Heart left ventricle (tissue), 16 donors: ENCODE measurements around the gene SLC23A3. TPM values are rescaled to one million over a fixed set of nuclear protein-coding genes. Genes with fewer than 3 reads are reported as not detected.

Experiments used
- ATAC-seq, 4 donors: fragments of 200-7000 bp; cut with Tn5 transposase; one replicate each; pipeline ENCODE4 v1.9.1; 2020 to 2022; ENCODE audit warnings: moderate library complexity in 4 of 4, mild to moderate bottlenecking in 3 of 4, moderate number of reproducible peaks in 1 of 4
- DNase-seq, 5 donors: peaks; one replicate each; pipeline ENCODE4 v3.0.0-alpha.2; 2020
- H3K27ac ChIP-seq, 12 donors: fragments of 200-600 bp; sonication (generic) in 4 of 12; one replicate each; pipeline versions ENCODE4 v1.5.0 to v1.8.0; 2016 to 2022; ENCODE audit warnings: mild to moderate bottlenecking in 2 of 12
- H3K27me3 ChIP-seq, 9 donors: fragments of 200-600 bp; sonication (generic) in 2 of 9; one replicate each; pipeline versions ENCODE4 v1.5.1 to v1.8.0; 2016 to 2022; ENCODE audit warnings: mild to moderate bottlenecking in 3 of 9
- H3K36me3 ChIP-seq, 9 donors: fragments of 200-600 bp; sonication (generic) in 2 of 9; one replicate each; pipeline versions ENCODE4 v1.5.0 to v1.8.0; 2018 to 2022; ENCODE audit warnings: mild to moderate bottlenecking in 2 of 9
- H3K4me1 ChIP-seq, 12 donors: fragments of 200-600 bp; sonication (generic) in 4 of 12; one replicate each; pipeline versions ENCODE4 v1.5.0 to v1.8.0; 2016 to 2022; ENCODE audit warnings: mild to moderate bottlenecking in 3 of 12
- H3K4me3 ChIP-seq, 12 donors: fragments of 200-600 bp; sonication (generic) in 4 of 12; one replicate each; pipeline versions ENCODE4 v1.5.0 to v1.8.0; 2017 to 2022; ENCODE audit warnings: mild to moderate bottlenecking in 9 of 12, moderate library complexity in 4 of 12
- H3K9me3 ChIP-seq, 12 donors: fragments of 200-600 bp; sonication (generic) in 4 of 12; one replicate each; pipeline versions ENCODE4 v1.5.0 to v1.8.0; 2016 to 2022; ENCODE audit warnings: mild to moderate bottlenecking in 1 of 12
- POLR2A ChIP-seq, 2 donors: fragments of 450-650 bp; IDR thresholded peaks; one replicate each; pipeline ENCODE4 v1.6.1; 2017; ENCODE audit warnings: antibody characterized with exemption in 2 of 2, mild to moderate bottlenecking in 2 of 2, moderate library complexity in 2 of 2
- WGBS, 4 donors: extraction: QIAGEN DNeasy Blood & Tissue Kit in 2 of 4; methylation state at CpG; one replicate each; pipeline versions ENCODE4 v1.1.5 to v1.1.7; 2013 to 2018; 5-methylcytosine and 5-hydroxymethylcytosine counted together
- intact Hi-C, 10 donors: fragments of 100-400 bp; cut with DNase I; formaldehyde crosslinking; loops; one replicate each; pipeline versions ENCODE4 v1.11.1 to v1.14.2; 2022
- polyA plus RNA-seq, 2 donors: library from polyadenylated mRNA; stranded (reverse); fragments of 200-250 nt; gene quantifications; one replicate each; pipeline ENCODE4 v1.2.3, GENCODE V29; 2013
- total RNA-seq, 9 donors: library from RNA; depleted of rRNA in 2 of 9; stranded (reverse); fragments of >200 nt in 2 of 9; fragmentation: NEBNext Ultra II Directional in 3 of 9; extraction: Animal tissue kit (Norgen Biotek cat#: 25700) in 3 of 9; gene quantifications; one replicate each; pipeline versions ENCODE4 v1.1.0 to v1.2.4, GENCODE V29; 2016 to 2023
- TF ChIP-seq, protein P1 (sequence below), 12 donors: fragments of 200-600 bp; sonication (generic) in 4 of 12; IDR thresholded peaks; one replicate each; pipeline versions ENCODE4 v1.5.0 to v1.8.0; 2018 to 2022; ENCODE audit warnings: antibody characterized with exemption in 12 of 12, mild to moderate bottlenecking in 5 of 12
- donor health status: ischemic (EF 13 %, LVEDD 7.1; RV severe dilation, severe dysfunction).
- donor health status: healthy with polysubstance abuse.
- donor health status: DM: no; HTN: yes; CAD: no.
- donor health status: DM: no; HTN: no; CAD: no.
- donor health status: ischemic (EF 25% LVEDD 6.9; RV normal size, moderate dysfunction).
- donor health status: ischemic (EF 25% LVEDD 5.7; RV mildly dilated, moderate dysfunction).
- donor health status: healthy.
- donor health status: DM: yes; HTN: yes; CAD: no.
- donor health status: ischemic (EF 35%, LVEDD 5.7; RV mildly dilated, moderate dysfunction).
- donor health status: nonischemic (EF 11% LVEDD 7.7; RV severe dilation, severe dysfunction).
- donor health status: DM: yes; HTN: yes; CAD: no.
- donor health status: PGD.
- donor health status: ischemic (EF 29% LVEDD 5.4; RV normal size, mild dysfunction).
- donor health status: nonischemic (EF 23%, LVEDD 6.1; RV moderate dilation, normal function).

Gene SLC23A3
- total and polyA plus RNA-seq, 11 donors = 0.12 to 0.92 (median 0.44) TPM; not detected in 1

DNA sequence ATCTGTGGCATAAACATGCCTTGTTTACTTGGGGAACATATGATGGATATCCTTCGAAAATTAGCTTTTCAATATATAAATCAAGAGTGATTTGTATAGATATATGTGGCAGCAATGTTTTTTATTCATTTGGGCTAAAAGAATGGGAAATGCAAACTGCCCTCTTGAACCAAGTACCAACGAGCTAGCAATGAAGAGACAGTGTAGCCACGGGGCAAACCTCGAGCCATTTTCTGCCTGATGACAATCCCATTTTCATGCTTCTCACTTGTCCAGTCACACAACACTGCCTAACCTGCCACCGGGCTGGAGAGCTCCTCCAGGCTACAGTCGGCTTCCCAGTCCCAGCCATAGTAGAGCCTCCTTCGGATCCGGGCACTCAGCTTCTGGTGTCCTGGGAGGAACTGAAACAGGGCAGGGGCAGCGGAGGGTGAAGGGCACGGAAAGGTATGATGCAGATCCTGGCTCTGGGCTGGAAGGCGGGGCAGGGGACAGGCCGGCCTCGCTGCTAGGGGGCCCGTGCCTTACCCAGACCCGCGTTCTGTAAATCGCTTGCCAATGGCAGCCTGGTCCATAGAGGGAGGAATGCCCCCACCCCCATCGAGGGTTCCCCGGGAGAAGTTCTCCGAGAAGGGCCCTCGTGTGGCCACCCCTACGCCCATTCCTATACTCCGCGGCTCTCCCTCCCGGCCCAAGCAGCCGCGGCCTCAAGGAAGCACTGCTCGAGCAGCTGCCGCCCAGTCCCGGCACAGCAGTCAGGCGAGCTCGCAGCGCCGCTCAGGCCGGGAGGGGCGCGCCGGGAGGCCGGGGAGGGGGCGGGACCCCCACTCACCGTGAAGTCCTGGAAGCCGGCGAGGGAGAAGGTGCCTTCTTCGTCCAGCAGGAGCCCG, 6.3 kb upstream of the SLC23A3 start:
- Histone ChIP-seq H3K4me3 (peak overlapping the region; percentile 58 to 99 (median 92)), H3K27ac (peak overlapping the region; percentile 96 to 100 (median 98)), H3K4me1 (peaks cover 7 to 54% (median 30%) of the 10 kb centered on the region in 12 donors), H3K36me3 (peaks cover 0 to 60% (median 54%) of the 10 kb centered on the region in 9 donors), H3K27me3 (no peaks in the 10 kb centered on the region), H3K9me3 (no peaks in the 10 kb centered on the region)
- WGBS, 4 donors = 3 to 5% (median 3%) methylated on average over 16 to 45 of the region's 45 CpGs
- peak; percentile 10 to 52 (median 38) for ATAC-seq
- TF ChIP-seq POLR2A (IDR thresholded peaks at IDR 0.05) = no peak
- TF ChIP-seq, protein P1, sequence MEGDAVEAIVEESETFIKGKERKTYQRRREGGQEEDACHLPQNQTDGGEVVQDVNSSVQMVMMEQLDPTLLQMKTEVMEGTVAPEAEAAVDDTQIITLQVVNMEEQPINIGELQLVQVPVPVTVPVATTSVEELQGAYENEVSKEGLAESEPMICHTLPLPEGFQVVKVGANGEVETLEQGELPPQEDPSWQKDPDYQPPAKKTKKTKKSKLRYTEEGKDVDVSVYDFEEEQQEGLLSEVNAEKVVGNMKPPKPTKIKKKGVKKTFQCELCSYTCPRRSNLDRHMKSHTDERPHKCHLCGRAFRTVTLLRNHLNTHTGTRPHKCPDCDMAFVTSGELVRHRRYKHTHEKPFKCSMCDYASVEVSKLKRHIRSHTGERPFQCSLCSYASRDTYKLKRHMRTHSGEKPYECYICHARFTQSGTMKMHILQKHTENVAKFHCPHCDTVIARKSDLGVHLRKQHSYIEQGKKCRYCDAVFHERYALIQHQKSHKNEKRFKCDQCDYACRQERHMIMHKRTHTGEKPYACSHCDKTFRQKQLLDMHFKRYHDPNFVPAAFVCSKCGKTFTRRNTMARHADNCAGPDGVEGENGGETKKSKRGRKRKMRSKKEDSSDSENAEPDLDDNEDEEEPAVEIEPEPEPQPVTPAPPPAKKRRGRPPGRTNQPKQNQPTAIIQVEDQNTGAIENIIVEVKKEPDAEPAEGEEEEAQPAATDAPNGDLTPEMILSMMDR (IDR thresholded peaks at IDR 0.05) = peak in 7 of 12 donors; percentile 9 to 34 (median 30)
- intact Hi-C loops = loop anchor here in 8 of 10 donors (2.0 to 10.0 kb wide), 11 partner anchors 15 to 891 kb away; partner anchors contain the start of genes DNAJB2 (in 5 of the 8), ABCB6 (in 3 of the 8), DNPEP (in 3 of the 8) and ANKZF1 (in 2 of the 8)
- DNase-seq = peak; percentile 44 to 70 (median 62)

DNA sequence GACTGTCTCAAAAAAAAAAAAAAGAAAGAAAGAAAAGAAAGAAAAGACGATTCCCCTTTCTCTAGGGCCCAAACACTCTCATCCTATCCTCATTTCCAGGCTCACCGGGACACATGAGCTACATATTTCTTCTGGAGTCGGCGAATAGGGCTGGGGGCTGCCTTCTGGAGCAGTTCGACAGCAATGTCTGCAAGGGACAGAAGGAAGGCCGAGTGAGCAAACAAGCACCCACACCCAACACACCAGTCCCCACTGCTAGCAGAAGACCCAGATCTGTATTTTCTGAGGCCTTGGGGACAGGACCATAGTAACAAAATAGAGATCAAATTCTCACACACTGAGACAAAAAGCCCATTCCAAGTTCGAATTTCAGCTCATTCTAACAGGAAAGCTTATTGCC, 5.7 kb upstream of the SLC23A3 start:
- whole genome bisulfite sequencing, 4 donors = 81 to 86% (median 83%) methylated on average over 7 of the region's 7 CpGs
- ATAC-seq = no peak
- intact Hi-C loops = loop anchor here in 8 of 10 donors (5.0 to 10.0 kb wide), 7 partner anchors 42 to 891 kb away; partner anchors contain the start of genes ABCB6 (in 3 of the 8), DNAJB2 (in 3 of the 8), DNPEP (in 3 of the 8) and ANKZF1 (in 1 of the 8)
- Histone ChIP-seq H3K4me1 (peaks cover 7 to 57% (median 36%) of the 10 kb centered on the region in 12 donors), H3K27ac (peak overlapping the region in 7 of 12 donors; percentile 96 to 100 (median 99)), H3K36me3 (peaks cover 0 to 56% (median 47%) of the 10 kb centered on the region in 9 donors), H3K4me3 (peak overlapping the region in 9 of 12 donors; percentile 75 to 99 (median 94)), H3K9me3 (no peaks in the 10 kb centered on the region), H3K27me3 (no peaks in the 10 kb centered on the region)
- TF ChIP-seq, protein P1 (IDR thresholded peaks at IDR 0.05) = no peak
- TF ChIP-seq POLR2A (IDR thresholded peaks at IDR 0.05) = no peak
- no peak for DNase-seq

DNA sequence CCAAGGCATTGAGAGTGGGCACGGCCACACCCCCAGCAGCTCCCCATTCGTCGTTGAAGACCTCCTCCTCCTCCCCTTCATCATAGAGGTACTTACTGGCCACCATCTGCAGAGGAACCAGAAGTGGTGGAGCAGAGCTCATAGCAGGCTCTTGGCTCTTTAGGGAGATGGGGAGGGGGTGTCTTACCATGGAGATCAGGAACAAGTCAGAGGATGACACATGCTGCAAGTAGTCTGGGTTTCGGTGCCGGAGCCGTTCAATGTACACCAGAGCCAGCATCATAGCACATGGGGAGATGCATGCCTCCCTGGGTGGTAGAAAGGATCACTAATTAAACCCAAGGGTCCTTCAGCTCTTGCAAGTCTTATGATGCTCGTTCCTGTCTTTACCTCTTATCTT, 5.0 kb upstream of the SLC23A3 start:
- Histone ChIP-seq H3K36me3 (peaks cover 0 to 49% (median 40%) of the 10 kb centered on the region in 9 donors), H3K4me3 (no peak overlapping the region), H3K27ac (no peak overlapping the region), H3K4me1 (peaks cover 7 to 54% (median 34%) of the 10 kb centered on the region in 12 donors), H3K9me3 (no peaks in the 10 kb centered on the region), H3K27me3 (no peaks in the 10 kb centered on the region)
- WGBS, 4 donors = 73 to 88% (median 79%) methylated on average over 7 of the region's 7 CpGs
- intact Hi-C loops = loop anchor here in 9 of 10 donors (5.0 to 10.0 kb wide), 8 partner anchors 32 to 890 kb away; partner anchors contain the start of genes ABCB6 (in 3 of the 9), DNAJB2 (in 3 of the 9), DNPEP (in 3 of the 9) and ZFAND2B (in 3 of the 9)
- no peak for DNase-seq
- TF ChIP-seq, protein P1 (IDR thresholded peaks at IDR 0.05) = no peak
- no peak for ATAC-seq

DNA sequence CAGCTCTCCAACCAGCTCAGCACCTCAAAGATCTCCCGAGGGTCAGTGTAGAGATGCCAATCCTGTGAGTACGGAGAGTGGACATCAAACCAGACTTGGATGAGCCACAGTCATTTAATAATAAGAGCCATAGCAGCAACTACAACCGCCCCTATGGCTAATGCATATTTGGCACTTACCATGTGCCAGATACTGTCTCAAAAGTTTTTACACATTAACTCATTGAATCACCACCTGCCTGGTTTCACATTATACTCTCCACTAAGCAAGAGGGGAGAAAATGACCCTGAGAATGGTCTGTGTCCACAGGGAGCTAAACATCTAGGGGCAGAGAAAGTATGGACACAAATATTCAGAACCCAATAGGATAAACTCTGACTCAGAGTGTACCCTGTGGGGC, 4.3 kb upstream of the SLC23A3 start:
- no peak for ATAC-seq
- no peak for DNase-seq
- Histone ChIP-seq H3K27ac (no peak overlapping the region), H3K27me3 (no peaks in the 10 kb centered on the region), H3K4me1 (peaks cover 4 to 48% (median 28%) of the 10 kb centered on the region in 12 donors), H3K9me3 (no peaks in the 10 kb centered on the region), H3K4me3 (no peak overlapping the region), H3K36me3 (peaks cover 0 to 43% (median 37%) of the 10 kb centered on the region in 9 donors)
- TF ChIP-seq, protein P1 (IDR thresholded peaks at IDR 0.05) = no peak
- no peak for TF ChIP-seq POLR2A (IDR thresholded peaks at IDR 0.05)
- WGBS, 4 donors = 92 to 100% (median 96%) methylated on average over 3 of the region's 3 CpGs
- intact Hi-C loops = loop anchor here in 6 of 10 donors (5.0 to 10.0 kb wide), 4 partner anchors 33 to 889 kb away; partner anchors contain the start of genes DNPEP (in 3 of the 6), ZFAND2B (in 3 of the 6), ANKZF1 (in 1 of the 6) and ATG9A (in 1 of the 6)
